HG03108 (cell line): ENCODE results near the gene MARS1.
A peak's percentile ranks its signal among the peaks of the same experiment; 100 is the strongest.

Experiments used
- ATAC-seq: cut with Tn5 transposase; IDR thresholded peaks from one replicate; pipeline ENCODE4 v1.9.1; 2021; ENCODE audit warnings: moderate library complexity; ENCODE audit not compliant: unreplicated experiment

MARS1 gene

GRCh38 chr12:57470970-57471656 is 16.8 kb upstream of the MARS1 start:
- no peak for ATAC-seq

DNA sequence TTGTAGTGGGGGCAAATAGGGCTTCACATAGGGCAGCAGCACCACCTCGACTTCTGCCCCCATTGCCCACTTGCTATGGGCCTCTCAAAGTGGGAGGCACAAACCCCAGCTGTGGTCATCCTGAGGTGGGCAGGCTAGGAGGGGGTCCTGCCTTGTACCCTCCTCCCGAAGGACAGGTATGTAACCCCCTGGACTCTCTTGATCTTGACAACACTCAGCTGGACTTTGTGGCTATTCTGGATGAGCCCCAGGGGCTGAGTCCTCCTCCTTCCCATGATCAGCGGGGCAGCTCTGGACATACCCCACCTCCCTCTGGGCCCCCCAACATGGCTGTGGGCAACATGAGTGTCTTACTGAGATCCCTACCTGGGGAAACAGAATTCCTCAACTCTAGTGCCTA is 16.2 kb upstream of the MARS1 start:
- ATAC-seq: no peak

- ATAC-seq: no peak
Observed at GRCh38 chr12:57472391-57472790, 15.5 kb upstream of the MARS1 start.

DNA sequence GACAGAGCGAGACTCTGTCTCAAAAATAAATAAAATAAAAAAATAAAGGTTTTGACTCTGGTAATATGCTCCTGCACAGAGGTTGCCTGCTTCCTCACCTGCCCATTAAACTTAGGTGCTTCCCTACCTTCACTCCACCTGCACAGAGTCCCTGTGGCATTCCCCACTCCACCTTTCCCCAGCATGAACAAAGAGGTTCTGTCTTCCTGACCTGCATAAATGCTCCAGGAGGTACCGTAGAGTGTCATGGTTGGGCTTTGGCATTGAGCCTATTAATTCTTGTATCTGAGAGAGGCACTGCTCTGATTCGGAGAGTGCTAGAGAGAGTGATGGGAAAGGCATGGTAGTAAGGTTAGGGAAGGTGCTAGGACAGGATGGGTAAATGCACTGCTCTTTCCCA is 14.5 kb upstream of the MARS1 start:
- no peak for ATAC-seq

GRCh38 chr12:57473886-57474285 is 14.0 kb upstream of the MARS1 start:
- no peak for ATAC-seq

DNA sequence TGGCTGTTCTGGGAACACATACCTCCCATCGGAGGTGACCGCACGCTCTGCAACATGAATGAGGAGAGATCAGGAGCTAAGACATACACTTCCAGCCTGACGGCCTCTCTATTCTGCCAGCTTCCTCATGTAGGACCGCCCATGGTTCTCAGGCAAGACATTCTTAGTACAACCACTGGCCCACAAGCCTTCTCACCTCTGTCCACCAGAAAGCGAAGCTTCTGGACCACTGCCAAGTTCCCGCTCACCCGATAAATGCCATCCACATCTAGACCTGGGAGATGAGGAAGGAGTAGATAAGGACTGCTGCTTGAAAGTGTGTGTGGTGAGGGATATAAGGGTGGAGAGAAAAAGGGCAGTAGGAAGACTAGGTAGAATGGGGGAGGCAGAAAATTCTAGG is 13.4 kb upstream of the MARS1 start:
- ATAC-seq: no peak

DNA sequence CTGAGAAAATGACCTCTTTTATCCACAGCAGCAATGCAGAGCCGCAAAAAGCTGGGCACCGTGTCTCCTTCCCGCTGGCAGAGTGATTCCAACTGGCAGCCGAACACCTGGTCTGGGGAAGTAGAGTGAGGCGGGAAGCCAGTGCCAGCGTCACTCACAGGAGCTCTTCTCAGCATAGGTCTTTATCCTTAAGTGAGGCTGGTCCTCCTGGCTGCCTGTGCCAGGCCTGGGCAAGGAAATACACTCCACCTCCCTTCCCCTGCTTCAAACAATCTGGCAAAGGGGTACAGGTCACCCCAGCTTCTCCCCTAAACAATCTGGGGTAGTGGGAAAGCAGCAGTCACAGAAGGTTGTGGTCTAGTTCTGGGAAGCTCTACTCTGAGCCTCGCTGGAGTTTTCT is 13.0 kb upstream of the MARS1 start:
- ATAC-seq: no peak

GRCh38 chr12:57475271-57476161 is 12.4 kb upstream of the MARS1 start:
- ATAC-seq: no peak

- ATAC-seq: peak; percentile 33
Observed at GRCh38 chr12:57476162-57476992, 11.5 kb upstream of the MARS1 start.

DNA sequence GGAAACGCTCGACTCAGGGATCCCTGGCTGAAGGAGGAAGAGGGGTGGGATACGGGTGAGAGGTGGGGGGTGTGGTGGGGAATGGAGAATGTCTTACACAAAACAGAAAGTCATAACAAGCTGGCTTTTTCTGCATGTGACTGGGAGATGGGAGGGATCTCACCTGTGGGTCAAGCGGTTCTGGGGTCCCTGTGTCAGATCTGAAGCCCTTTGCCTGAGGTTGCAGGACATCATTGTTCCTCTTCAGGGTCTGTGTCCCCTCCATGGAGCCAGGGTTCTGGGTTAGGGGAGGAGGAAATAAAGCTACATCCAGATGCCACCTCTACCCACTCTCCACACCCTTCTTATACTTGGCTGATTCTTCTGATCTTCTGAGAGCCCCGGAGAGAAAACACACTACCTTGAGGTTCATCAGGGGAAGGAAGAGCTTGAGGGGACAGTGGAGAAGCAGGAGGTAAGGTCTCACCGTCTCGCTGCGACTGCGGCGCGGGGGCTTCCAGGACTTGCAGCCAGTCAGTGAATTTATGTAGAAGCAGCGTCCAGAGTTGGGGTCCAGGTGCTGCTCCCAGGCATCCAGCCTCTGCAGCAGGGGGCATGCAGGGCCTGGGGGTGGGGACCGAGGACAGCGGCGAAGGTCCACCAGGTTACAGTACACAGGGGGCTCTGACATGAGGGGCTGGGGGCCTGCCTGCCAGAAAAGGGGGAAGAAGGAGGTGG is 10.7 kb upstream of the MARS1 start:
- no peak for ATAC-seq

DNA sequence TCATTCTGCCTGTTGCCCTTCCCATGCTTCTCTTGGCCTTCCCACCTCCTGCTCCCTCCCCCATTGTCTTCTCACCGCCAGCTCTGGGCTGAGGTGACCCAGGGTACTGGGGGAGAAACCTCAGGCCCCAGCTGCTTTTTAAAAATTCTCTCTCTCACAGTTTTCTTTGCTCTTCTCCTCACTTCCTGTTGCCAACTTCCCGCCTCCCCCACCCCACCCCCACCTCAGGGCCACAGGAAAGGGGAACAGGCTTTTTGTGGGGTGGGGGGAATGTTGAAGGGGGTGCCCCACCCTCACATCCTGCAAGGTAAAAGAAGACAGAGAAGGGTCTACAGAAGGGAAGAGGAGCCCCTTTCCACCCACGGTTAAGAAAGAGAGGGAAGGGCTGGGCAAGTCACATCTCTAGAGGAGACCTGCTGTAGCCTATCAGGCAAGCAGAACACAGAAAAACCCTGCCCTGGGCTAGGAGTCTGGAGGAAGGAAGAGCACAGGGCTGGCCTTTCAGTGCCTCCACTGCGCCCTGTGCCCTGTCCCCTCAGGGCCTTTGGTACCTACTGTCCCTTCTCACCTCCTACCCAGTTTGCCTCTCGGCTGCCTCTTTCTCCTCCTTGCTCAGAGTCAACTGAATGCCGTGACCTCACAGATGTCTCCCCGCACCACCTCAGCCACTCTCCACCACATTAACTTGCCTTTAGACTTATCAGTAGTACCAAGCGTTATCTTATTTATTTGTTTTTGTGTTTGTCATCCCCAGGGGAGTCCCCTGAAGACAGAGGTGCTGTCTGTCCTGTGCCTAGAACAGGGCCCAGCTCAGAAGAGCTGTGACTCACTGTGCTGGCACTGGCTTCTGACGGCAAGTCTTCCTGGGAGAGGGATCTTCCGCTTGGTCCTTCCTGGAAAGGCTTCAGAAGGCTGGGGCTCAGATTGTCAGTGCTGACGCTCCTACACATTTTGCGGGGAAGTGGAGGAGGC is 9.9 kb upstream of the MARS1 start:
- ATAC-seq: peak; percentile 29

GRCh38 chr12:57479043-57479375 is 8.9 kb upstream of the MARS1 start:
- ATAC-seq: no peak

- ATAC-seq: peak; percentile 40
Observed at GRCh38 chr12:57479376-57480115, 8.3 kb upstream of the MARS1 start, which contains the start of gene ARHGAP9. TSS of gene ARHGAP9 (minus strand) at chr12:57479866. CDS start at chr12:57479406, 460 bp downstream.

GRCh38 chr12:57481671-57482070 is 6.2 kb upstream of the MARS1 start:
- ATAC-seq: no peak

DNA sequence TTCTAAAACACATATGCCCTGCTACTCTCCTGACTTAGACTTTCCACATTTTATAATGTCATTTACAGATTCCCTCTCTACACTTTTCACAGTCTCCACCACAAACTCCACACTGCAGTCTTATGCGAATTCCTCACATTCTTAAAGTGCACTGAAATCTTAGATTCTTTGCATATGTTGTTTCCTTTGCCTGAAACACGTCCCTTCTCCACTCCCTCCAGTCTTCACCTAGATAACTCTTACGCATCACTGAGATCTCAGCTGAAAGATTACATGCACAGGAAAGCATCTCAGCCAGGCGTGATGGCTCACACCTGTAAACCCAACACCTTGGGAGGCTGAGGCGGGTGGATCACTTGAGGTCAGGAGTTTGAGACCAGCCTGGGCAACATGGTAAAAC is 4.4 kb upstream of the MARS1 start:
- ATAC-seq: no peak

DNA sequence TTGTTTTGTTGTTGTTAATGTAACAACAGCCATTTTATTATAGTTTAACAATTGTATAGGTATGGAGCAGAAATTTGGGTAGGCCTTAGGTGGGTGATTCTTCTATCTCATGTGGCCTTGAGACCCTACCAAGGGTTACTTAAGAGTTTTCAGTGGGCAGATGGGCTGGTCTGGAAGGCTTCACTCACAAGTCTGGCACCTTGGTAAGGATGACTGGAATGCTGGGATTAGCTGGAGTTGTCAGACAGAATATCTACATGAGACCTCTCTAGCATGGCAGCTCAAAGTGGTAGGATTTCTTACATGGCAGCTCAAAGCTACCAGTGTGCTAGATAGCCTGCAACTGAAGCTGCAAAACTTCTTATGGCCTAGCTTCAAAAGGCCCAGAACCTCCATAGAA is 2.2 kb upstream of the MARS1 start:
- no peak for ATAC-seq

GRCh38 chr12:57487055-57487596 is 742 bp upstream of the MARS1 start:
- no peak for ATAC-seq

DNA sequence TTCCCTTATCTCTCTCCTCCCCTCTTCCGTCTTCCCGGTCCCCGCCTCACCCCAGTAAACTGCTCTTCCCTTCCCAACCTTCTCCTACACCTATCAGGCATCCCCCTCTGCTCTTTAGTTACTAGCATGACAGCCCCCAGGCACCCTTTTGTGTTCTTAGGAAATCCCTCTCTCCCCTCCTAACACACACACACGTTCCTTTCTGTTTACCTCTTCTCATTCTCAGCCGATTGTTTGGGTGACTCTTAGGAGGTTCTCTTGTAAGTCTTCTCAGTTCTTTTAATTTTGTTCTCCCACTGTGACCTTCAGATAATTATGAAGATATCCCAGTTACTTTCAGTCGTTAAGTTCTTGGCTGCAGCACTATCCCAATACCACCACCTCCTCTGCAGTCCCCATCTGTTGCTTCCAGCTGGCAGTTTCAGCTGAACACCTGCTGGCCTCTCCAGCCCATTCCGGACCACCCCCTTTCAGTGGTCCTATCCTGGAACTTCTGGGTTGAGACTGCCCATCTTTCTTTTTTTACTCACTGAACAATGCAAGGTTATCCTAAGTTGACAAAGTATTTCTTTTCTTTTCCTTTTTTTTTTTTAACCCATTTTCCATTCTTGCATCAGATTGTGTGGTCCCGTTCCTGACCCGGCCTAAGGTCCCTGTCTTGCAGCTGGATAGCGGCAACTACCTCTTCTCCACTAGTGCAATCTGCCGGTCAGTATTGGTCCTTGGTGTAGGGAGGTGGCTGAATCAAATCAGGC is 711 bp downstream of the MARS1 start:
- ATAC-seq: no peak
